Colonic mucosa (tissue), 4 donors: ENCODE data around the gene EFCAB14. TPM values are rescaled to one million over a fixed set of nuclear protein-coding genes. Genes with fewer than 3 reads are reported as not detected.
"Not testable (repeated sequence)": the region's sequence is repeated elsewhere in the genome, so short reads cannot be mapped to it uniquely, and the experiment has no call there.

ENCODE experiments used
- DNase-seq: peaks from one replicate; pipeline ENCODE4 v3.0.0-alpha.2; 2020
- H3K27ac ChIP-seq: fragments of 200-600 bp; one replicate; pipeline ENCODE4 v1.8.0; 2021
- H3K27me3 ChIP-seq: fragments of 200-600 bp; one replicate; pipeline ENCODE4 v1.8.0; 2021
- H3K36me3 ChIP-seq: fragments of 200-600 bp; one replicate; pipeline ENCODE4 v1.8.0; 2021
- H3K4me1 ChIP-seq: fragments of 200-600 bp; one replicate; pipeline ENCODE4 v1.8.0; 2021; ENCODE audit warnings: mild to moderate bottlenecking
- H3K4me3 ChIP-seq: fragments of 200-600 bp; one replicate; pipeline ENCODE4 v1.8.0; 2021
- H3K9ac ChIP-seq, 2 donors: one replicate each; pipeline ENCODE4 v1.7.0; 2013; ENCODE audit warnings: control low read depth in 2 of 2, low read depth in 2 of 2, low read length in 2 of 2
- H3K9me3 ChIP-seq: fragments of 200-600 bp; one replicate; pipeline ENCODE4 v1.8.0; 2021
- CTCF ChIP-seq: fragments of 200-600 bp; IDR thresholded peaks from one replicate; pipeline ENCODE4 v1.8.0; 2022; ENCODE audit warnings: antibody characterized with exemption, mild to moderate bottlenecking
- intact Hi-C: fragments of 100-400 bp; cut with DNase I; formaldehyde crosslinking; loops from one replicate; pipeline ENCODE4 v1.14.1; 2022
- total RNA-seq, 2 donors: library from RNA; stranded (reverse); fragmentation: NEBNext Ultra II Directional in 1 of 2; extraction: Animal tissue kit (Norgen Biotek cat#: 25700) in 1 of 2; gene quantifications; one replicate each; pipeline ENCODE4 v1.2.1, GENCODE V29; 2021
- donor health status: healthy.
- donor health status: DM: no; HTN: no; CAD: no.
- donor health status: DM: no; HTN: no; CAD: no.

The EFCAB14 gene
- total RNA-seq, 2 donors from 2014 or later: 87.4 to 114 TPM

GRCh38 chr1:46705408-46705807, 13.5 kb downstream of the EFCAB14 start:
- no peaks in the 10 kb centered on the region for H3K27me3 ChIP-seq
- no peak overlapping the region for H3K9ac ChIP-seq
- H3K9me3 ChIP-seq: no peaks in the 10 kb centered on the region
- intact Hi-C loops: no loop called here
- H3K4me3 ChIP-seq: no peak overlapping the region
- peak; percentile 54 for DNase-seq
- TF ChIP-seq CTCF: no peak
- peaks cover 4% of the 10 kb centered on the region for H3K36me3 ChIP-seq
- no peaks in the 10 kb centered on the region for H3K4me1 ChIP-seq
- H3K27ac ChIP-seq: no peak overlapping the region

DNA sequence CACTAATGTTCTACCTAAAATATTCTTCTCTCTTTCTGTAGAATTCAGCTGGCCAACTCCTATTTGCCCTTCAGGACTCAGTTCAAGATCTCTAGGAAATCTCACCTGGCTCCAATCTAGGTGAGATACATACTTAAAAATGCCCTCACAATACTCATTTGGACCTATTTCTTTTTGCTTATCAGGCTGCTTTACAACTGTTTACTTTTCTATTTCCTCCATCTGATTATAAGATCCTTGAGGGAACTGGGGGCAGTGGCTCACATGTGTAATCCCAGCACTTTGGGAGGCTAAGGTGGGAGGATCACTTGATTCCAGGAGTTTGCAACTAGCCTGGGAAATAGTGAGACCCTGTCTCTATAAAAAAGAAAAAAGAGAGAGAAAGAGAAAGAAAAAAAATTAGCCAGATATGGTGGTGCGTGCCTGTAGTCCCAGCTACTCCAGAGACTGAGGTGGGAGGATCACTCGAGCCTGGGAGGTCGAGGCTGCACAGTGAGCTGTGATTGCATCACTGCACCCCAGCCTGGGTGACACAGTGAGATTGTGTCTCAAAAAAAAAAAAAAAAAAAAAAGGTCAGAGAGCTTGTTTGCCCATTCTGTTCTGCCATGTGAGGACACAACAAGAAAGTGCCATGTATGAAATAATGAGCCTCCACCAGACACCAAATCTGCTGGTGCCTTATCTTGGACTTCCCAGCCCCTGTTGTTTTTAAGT, 14.8 kb downstream of the EFCAB14 start:
- H3K9me3 ChIP-seq: no peaks in the 10 kb centered on the region
- no peak overlapping the region for H3K27ac ChIP-seq
- no peaks in the 10 kb centered on the region for H3K27me3 ChIP-seq
- no peak for DNase-seq
- no peak overlapping the region for H3K4me3 ChIP-seq
- no peak overlapping the region for H3K9ac ChIP-seq
- no peak for TF ChIP-seq CTCF
- intact Hi-C loops: no loop called here
- H3K36me3 ChIP-seq: peaks cover 4% of the 10 kb centered on the region
- no peaks in the 10 kb centered on the region for H3K4me1 ChIP-seq

GRCh38 chr1:46699666-46700065, 19.2 kb downstream of the EFCAB14 start:
- Histone ChIP-seq H3K27me3 (no peaks in the 10 kb centered on the region), H3K36me3 (peaks cover 4% of the 10 kb centered on the region), H3K9ac (no peak overlapping the region), H3K4me3 (no peak overlapping the region), H3K4me1 (no peaks in the 10 kb centered on the region), H3K9me3 (no peaks in the 10 kb centered on the region), H3K27ac (no peak overlapping the region)
- intact Hi-C loops: no loop called here
- DNase-seq: no peak
- TF ChIP-seq CTCF: no peak

DNA sequence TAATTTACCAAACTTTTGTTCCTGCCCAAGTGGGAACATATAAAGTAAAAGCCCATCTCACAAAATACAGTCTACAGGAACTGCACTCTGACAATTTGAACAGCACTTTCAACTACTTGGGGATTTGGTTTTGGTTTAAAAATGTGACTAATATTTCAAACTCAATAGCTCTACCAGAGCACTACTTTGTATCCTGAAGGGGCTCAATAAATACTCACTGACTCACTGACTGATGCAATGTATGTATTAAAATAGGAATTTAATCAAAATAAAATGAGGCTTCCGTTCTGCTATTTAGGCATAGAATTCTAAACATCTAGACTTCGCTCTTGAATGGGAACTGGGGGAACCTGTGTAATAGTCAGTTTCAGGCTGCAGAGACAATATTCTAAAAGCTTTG, 21.9 kb downstream of the EFCAB14 start:
- DNase-seq: no peak
- H3K9me3 ChIP-seq: no peaks in the 10 kb centered on the region
- H3K4me1 ChIP-seq: no peaks in the 10 kb centered on the region
- no peak overlapping the region for H3K27ac ChIP-seq
- H3K9ac ChIP-seq: no peak overlapping the region
- intact Hi-C loops: no loop called here
- H3K27me3 ChIP-seq: no peaks in the 10 kb centered on the region
- H3K4me3 ChIP-seq: no peak overlapping the region
- H3K36me3 ChIP-seq: peaks cover 4% of the 10 kb centered on the region
- TF ChIP-seq CTCF: no peak

- H3K27me3 ChIP-seq, H3K27ac ChIP-seq, H3K4me3 ChIP-seq, intact Hi-C loops, H3K9ac ChIP-seq, DNase-seq, H3K9me3 ChIP-seq, H3K4me1 ChIP-seq: not testable (repeated sequence)
- peaks cover 13% of the 10 kb centered on the region for H3K36me3 ChIP-seq
Measured at GRCh38 chr1:46694676-46695075, 24.2 kb downstream of the EFCAB14 start.
